ENCODE results near the gene CD52.

The CD52 gene

GRCh38 chr1:26317612-26318337, at the start of gene CD52:
Gene CD52 (plus strand): TSS chr1:26317958. CDS start chr1:26318018, 60 bp downstream.
- peak; percentile 48 to 71 for DNase-seq (ENCODE audit: low read depth in 2 of 2)

- DNase-seq (ENCODE audit: low read depth in 2 of 2): no peak
Measured at GRCh38 chr1:26268290-26269197, 49.2 kb upstream of the CD52 start.

GRCh38 chr1:26269198-26269550, 48.6 kb upstream of the CD52 start:
- DNase-seq (ENCODE audit: low read depth in 2 of 2): no peak

- DNase-seq (ENCODE audit: low read depth in 2 of 2): no peak
Measured at GRCh38 chr1:26274801-26275425, 42.8 kb upstream of the CD52 start.

GRCh38 chr1:26275580-26276431, 42.0 kb upstream of the CD52 start:
- DNase-seq (ENCODE audit: low read depth in 2 of 2): peak; percentile 63 to 68

- no peak for DNase-seq (ENCODE audit: low read depth in 2 of 2)
Measured at GRCh38 chr1:26276432-26276838, 41.3 kb upstream of the CD52 start.

GRCh38 chr1:26277261-26277661, 40.5 kb upstream of the CD52 start:
- no peak for DNase-seq (ENCODE audit: low read depth in 2 of 2)

- no peak for DNase-seq (ENCODE audit: low read depth in 2 of 2)
Measured at GRCh38 chr1:26277719-26278118, 40.0 kb upstream of the CD52 start.

- no peak for DNase-seq (ENCODE audit: low read depth in 2 of 2)
Measured at GRCh38 chr1:26278303-26278702, 39.5 kb upstream of the CD52 start.

- no peak for DNase-seq (ENCODE audit: low read depth in 2 of 2)
Measured at GRCh38 chr1:26278724-26279455, 38.9 kb upstream of the CD52 start.

GRCh38 chr1:26279456-26280332, 38.1 kb upstream of the CD52 start, which contains the start of gene SH3BGRL3:
Gene SH3BGRL3 (plus strand): TSS chr1:26280086. CDS start chr1:26280156, 70 bp downstream.
- peak; percentile 84 to 85 for DNase-seq (ENCODE audit: low read depth in 2 of 2)

GRCh38 chr1:26280333-26281042, 37.3 kb upstream of the CD52 start:
- no peak for DNase-seq (ENCODE audit: low read depth in 2 of 2)

- DNase-seq (ENCODE audit: low read depth in 2 of 2): no peak
Measured at GRCh38 chr1:26281091-26281958, 36.4 kb upstream of the CD52 start.

- no peak for DNase-seq (ENCODE audit: low read depth in 2 of 2)
Measured at GRCh38 chr1:26281971-26282370, 35.8 kb upstream of the CD52 start.

- no peak for DNase-seq (ENCODE audit: low read depth in 2 of 2)
Measured at GRCh38 chr1:26282401-26282918, 35.3 kb upstream of the CD52 start.

- no peak for DNase-seq (ENCODE audit: low read depth in 2 of 2)
Measured at GRCh38 chr1:26283279-26283853, 34.4 kb upstream of the CD52 start.

GRCh38 chr1:26283871-26284596, 33.7 kb upstream of the CD52 start:
- DNase-seq (ENCODE audit: low read depth in 2 of 2): no peak

Measured in stimulated activated CD8-positive, alpha-beta memory T cell treated with anti-CD3 and anti-CD28 coated beads, Interleukin-15, amount 100 ng/mL, for 48 hours (primary cell).